DOHH2 (cell line): Measurements from ENCODE around the gene HECTD1.

ENCODE experiments used
- EZH2phosphoT487 ChIP-seq: fragments of 200-600 bp; sonication (generic); IDR thresholded peaks from 2 replicates; pipeline ENCODE4 v1.6.1; 2017; ENCODE audit warnings: borderline replicate concordance, mild to moderate bottlenecking, antibody characterized with exemption, low read length, moderate library complexity, mixed read lengths
- TF ChIP-seq, protein P1 (sequence below): fragments of 200-600 bp; sonication (generic); IDR thresholded peaks from one replicate; pipeline ENCODE4 v1.5.1; 2014; ENCODE audit warnings: antibody characterized with exemption, mild to moderate bottlenecking, low read depth, low read length; ENCODE audit not compliant: poor library complexity, severe bottlenecking

- TF ChIP-seq, protein P1, sequence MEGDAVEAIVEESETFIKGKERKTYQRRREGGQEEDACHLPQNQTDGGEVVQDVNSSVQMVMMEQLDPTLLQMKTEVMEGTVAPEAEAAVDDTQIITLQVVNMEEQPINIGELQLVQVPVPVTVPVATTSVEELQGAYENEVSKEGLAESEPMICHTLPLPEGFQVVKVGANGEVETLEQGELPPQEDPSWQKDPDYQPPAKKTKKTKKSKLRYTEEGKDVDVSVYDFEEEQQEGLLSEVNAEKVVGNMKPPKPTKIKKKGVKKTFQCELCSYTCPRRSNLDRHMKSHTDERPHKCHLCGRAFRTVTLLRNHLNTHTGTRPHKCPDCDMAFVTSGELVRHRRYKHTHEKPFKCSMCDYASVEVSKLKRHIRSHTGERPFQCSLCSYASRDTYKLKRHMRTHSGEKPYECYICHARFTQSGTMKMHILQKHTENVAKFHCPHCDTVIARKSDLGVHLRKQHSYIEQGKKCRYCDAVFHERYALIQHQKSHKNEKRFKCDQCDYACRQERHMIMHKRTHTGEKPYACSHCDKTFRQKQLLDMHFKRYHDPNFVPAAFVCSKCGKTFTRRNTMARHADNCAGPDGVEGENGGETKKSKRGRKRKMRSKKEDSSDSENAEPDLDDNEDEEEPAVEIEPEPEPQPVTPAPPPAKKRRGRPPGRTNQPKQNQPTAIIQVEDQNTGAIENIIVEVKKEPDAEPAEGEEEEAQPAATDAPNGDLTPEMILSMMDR: no peak
- no peak for TF ChIP-seq EZH2phosphoT487
These were observed 6.9 kb downstream of the HECTD1 start for GRCh38 chr14:31200702-31200990.
